Measurements from ENCODE around the gene FAF1. TPM values are rescaled to one million over a fixed set of nuclear protein-coding genes. Genes with fewer than 3 reads are reported as not detected.

The FAF1 gene
- total and polyA plus RNA-seq, 2 of the 8 experiments (the other 6 are each of a cell fraction or from before 2014, with no cell fraction given), result 10.8 to 65.9 TPM

DNA sequence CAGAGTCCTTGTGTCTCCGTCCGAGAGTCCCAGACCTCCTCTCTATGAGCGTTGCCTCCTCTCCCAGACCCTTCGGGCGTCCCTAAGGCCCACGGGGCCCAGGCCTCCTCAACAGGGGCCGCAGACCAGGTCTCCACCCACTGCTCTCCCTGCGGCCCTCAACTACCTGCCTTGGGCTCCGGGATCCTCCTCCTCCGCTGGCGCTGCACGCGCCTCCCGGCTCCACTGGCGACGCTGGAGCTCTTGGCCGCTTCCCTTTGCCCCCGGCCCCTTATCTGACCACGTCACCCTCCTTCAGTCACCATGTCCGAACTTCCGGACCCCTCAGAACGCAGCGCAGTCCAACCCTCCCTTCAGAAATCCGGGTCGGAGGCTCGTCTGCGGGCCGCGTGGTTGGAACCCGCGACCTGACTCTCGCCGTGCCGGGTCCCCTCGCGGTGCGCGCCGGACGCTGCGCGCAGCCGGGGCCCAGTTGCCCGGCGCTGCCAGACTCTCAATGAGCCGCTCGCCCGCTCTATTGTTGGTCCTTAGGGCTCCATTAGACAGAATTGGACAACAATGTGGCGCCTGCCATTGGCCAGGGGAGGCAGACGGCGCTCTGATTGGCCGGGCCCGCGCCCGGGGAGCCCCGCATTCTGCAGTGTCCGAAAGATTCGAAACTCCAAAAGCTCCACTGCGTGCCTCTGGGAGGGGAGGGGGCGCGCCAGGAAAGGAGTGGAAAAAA is 537.0 kb downstream of the FAF1 start, which contains the start of gene DMRTA2 (continued):
- no peak for TF ChIP-seq SAP30 (IDR thresholded peaks at IDR 0.05; ENCODE audit: insufficient read depth, insufficient replicate concordance, low read length)
- peak; percentile 16 for TF ChIP-seq RNF2 (IDR thresholded peaks at IDR 0.05; ENCODE audit: borderline replicate concordance, low read depth, low read length, missing control alignments, poor library complexity, severe bottlenecking)
- TF ChIP-seq NANOG (IDR thresholded peaks at IDR 0.05; ENCODE audit: insufficient read depth, low read depth, low read length, poor library complexity, severe bottlenecking), result no peak
- 0 out of 2 replicates have a peak, but pooled peaks have one; percentile 16 for TF ChIP-seq SP1 (IDR thresholded peaks at IDR 0.05; ENCODE audit: low read depth, low read length)
- TF ChIP-seq KDM4A (IDR thresholded peaks at IDR 0.05; ENCODE audit: low read depth, low read length, severe bottlenecking), result peak; percentile 62
- TF ChIP-seq SIN3A (conservative IDR thresholded peaks at IDR 0.05 in 1 of 2, IDR thresholded peaks at IDR 0.05 in 1 of 2; ENCODE audit: low read depth in 1 of 2, low read length in 2 of 2), result no peak
- TF ChIP-seq, protein P1, sequence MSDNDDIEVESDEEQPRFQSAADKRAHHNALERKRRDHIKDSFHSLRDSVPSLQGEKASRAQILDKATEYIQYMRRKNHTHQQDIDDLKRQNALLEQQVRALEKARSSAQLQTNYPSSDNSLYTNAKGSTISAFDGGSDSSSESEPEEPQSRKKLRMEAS (IDR thresholded peaks at IDR 0.05), result peak; percentile 56
- no peak for TF ChIP-seq ZNF274 (IDR thresholded peaks at IDR 0.05; ENCODE audit: borderline replicate concordance, extremely low read depth, low read length)
- TF ChIP-seq RFX5 (IDR thresholded peaks at IDR 0.05; ENCODE audit: borderline replicate concordance, low read depth, low read length), result no peak
- TF ChIP-seq KDM5A (IDR thresholded peaks at IDR 0.05; ENCODE audit: low read length), result no peak
- no peak for TF ChIP-seq CBX5 (IDR thresholded peaks at IDR 0.05; ENCODE audit: low read depth, low read length)
- TF ChIP-seq TAF1 (IDR thresholded peaks at IDR 0.05; ENCODE audit: low read depth, low read length), result no peak
- TF ChIP-seq TEAD4 (IDR thresholded peaks at IDR 0.05; ENCODE audit: low read depth, low read length), result no peak

All from H1 (cell line).